ENCODE data around the gene RALGAPA1.
A peak's percentile ranks its signal among the peaks of the same experiment; 100 is the strongest.
"Not testable (repeated sequence)": the region's sequence is repeated elsewhere in the genome, so short reads cannot be mapped to it uniquely, and the experiment has no call there.

Gene RALGAPA1

GRCh38 chr14:35808638-35809563, at the start of gene RALGAPA1:
Gene RALGAPA1, minus strand, starts transcription at chr14:35809295. Its CDS starts 460 bp downstream, at chr14:35808835.
- DNase-seq (ENCODE audit: low read depth in 2 of 2): peak; percentile 79 to 86

- DNase-seq (ENCODE audit: low read depth in 2 of 2): no peak
These were observed 49.6 kb upstream of the RALGAPA1 start for GRCh38 chr14:35858521-35859209.

GRCh38 chr14:35855876-35856481, 46.9 kb upstream of the RALGAPA1 start:
- DNase-seq (ENCODE audit: low read depth in 2 of 2): no peak

- no peak for DNase-seq (ENCODE audit: low read depth in 2 of 2)
These were observed 45.7 kb upstream of the RALGAPA1 start for GRCh38 chr14:35854696-35855270.

DNA sequence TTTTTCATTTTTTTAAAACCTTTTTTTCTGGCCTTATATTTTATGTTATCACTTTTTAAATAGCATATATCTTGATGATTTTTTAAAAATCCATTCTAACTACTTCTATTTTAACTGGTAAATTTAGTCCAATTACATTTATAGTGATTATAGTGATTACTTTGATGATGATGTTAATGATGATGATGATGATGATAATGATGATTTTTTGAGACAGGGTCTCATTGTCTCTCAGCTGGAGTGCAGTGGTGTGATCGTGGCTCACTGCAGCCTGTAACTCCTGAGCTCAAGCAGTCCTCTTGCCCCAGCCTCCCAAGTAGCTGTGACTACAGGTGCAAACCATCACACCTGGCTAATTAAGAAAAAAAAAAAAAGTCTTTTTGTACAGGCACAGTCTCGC, 44.1 kb upstream of the RALGAPA1 start:
- DNase-seq (ENCODE audit: low read depth in 2 of 2): no peak

DNA sequence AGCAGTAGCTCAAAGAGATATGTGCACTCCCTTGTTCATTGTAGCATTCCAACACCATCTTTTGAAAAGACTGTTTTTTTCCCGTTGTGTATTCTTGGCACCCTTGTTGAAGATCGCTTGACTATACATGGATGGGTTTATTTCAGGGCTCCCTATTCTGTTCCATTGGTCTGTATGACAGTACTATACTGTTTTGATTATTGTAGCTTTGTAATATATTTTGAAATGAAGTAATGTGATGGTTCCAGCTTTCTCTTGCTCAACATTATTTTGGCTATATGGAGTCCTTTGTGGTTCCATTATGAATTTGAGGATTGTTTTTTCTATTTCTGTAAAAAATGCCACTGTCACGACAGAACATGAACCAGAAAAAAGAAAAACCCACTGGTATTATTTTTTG, 42.7 kb upstream of the RALGAPA1 start:
- DNase-seq (ENCODE audit: low read depth in 2 of 2): no peak

DNA sequence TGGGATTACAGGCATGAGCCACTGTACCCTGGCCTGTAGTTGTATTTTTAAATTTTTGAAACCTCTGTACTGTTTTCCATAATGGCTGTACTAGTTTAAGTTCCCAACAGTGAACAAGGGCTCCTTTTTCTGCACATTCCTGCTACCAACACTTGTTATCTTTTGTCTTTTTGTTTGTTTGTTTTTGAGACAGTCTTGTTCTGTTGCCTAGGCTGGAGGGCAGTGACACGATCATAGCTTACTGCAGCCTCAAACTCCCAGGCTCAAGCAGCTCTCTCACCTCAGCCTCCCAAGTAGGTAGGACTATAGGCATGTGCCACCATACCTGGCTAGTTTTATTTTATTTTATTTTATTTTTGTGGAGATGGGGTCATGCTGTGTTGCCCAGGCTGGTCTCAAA, 40.0 kb upstream of the RALGAPA1 start:
- no peak for DNase-seq (ENCODE audit: low read depth in 2 of 2)

DNA sequence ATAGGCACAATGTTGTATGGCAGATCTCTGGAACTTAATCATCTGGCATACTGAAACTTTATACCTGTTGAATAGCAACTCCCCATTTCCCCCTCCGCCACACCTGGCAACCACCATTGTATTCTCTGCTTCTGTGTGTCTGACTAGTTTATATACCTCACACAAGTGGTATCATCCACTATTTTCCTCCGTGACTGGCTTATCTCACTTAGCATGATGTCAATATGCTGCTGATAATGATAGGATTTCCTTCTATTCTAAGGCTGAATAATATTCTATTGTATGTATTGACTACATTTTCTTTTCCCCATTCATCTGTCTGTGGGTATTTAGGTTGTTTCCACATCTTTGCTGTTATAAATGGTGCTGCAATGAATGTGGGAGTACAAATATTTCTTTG, 38.5 kb upstream of the RALGAPA1 start:
- DNase-seq (ENCODE audit: low read depth in 2 of 2): no peak

- no peak for DNase-seq (ENCODE audit: low read depth in 2 of 2)
These were observed 35.4 kb upstream of the RALGAPA1 start for GRCh38 chr14:35844494-35844893.

GRCh38 chr14:35842245-35842644, 33.1 kb upstream of the RALGAPA1 start:
- not testable (repeated sequence) for DNase-seq (ENCODE audit: low read depth in 2 of 2)

- not testable (repeated sequence) for DNase-seq (ENCODE audit: low read depth in 2 of 2)
These were observed 32.6 kb upstream of the RALGAPA1 start for GRCh38 chr14:35841704-35842103.

DNA sequence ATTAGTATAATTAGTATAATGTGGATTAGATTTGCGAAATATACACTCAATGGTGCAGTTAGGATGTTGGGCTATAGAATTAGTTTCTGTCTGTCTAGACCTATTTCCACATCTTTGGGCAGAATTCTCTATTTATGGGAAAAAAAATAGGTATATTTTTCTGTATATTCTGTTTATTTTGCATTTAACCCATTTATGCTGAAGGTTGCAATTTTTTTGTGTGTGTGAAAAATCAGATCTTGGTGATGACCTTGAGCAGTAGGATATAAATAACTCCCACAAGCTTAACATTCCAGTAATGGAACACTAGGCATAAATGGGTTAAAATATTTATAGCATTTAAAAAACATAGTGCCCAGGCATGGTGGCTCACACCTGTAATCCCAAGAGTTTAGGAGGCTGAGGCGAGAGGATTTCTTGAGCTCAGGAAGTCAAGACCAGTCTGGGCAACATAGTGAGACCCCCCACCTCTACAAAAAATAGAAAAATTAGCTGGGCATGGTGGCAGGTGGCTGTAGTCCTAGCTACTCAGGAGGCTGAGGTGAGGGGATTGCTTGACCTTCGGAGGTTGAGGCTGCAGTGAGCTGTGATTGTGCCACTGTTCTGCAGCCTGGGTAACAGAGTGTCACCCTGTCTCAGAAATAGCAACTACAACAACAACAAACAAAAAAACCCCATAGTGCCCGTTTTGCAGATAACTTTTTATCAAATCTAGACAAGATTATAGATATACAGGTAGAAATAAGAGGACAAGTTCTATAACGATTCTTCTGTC, 26.3 kb upstream of the RALGAPA1 start:
- no peak for DNase-seq (ENCODE audit: low read depth in 2 of 2)

DNA sequence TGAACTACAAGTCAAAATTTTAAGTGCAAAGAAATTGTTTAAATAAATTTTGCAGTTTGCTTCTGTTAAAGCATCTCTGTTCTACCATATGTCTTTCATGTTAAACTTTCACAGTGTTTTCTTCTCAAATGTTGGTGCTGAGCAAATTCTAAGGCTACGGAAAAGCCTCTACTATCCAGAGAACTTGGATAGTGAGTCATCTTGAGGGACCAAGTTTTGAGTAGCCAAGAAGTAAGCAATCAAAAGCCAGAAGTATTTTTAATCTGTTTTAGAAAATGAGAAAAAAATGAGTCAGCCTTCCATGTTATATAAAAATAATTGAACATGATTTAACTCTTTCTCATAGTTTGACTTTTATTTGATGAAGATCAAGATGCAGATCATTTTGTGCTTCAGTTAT, 20.4 kb upstream of the RALGAPA1 start:
- no peak for DNase-seq (ENCODE audit: low read depth in 2 of 2)

- no peak for DNase-seq (ENCODE audit: low read depth in 2 of 2)
These were observed 18.8 kb upstream of the RALGAPA1 start for GRCh38 chr14:35827678-35828472.

GRCh38 chr14:35826952-35827416, 17.9 kb upstream of the RALGAPA1 start:
- no peak for DNase-seq (ENCODE audit: low read depth in 2 of 2)

- peak; percentile 93 for DNase-seq (ENCODE audit: low read depth in 2 of 2)
These were observed 17.3 kb upstream of the RALGAPA1 start, which contains the start of gene BRMS1L for GRCh38 chr14:35826218-35826951. Gene BRMS1L, plus strand, starts transcription at chr14:35826338. Its CDS starts 179 bp downstream, at chr14:35826517.

- DNase-seq (ENCODE audit: low read depth in 2 of 2): no peak
These were observed 16.8 kb upstream of the RALGAPA1 start for GRCh38 chr14:35825968-35826217.

- DNase-seq (ENCODE audit: low read depth in 2 of 2): not testable (repeated sequence)
These were observed 15.5 kb upstream of the RALGAPA1 start for GRCh38 chr14:35824446-35825165.

- no peak for DNase-seq (ENCODE audit: low read depth in 2 of 2)
These were observed 13.4 kb upstream of the RALGAPA1 start for GRCh38 chr14:35822501-35822900.
